CD4-positive, alpha-beta T cell treated with Interferon gamma for 1 hour (primary cell): ENCODE results near the gene AIG1.

Source experiments
- DNase-seq: peaks from one replicate; pipeline ENCODE4 v3.0.0-alpha.2; 2020

AIG1 gene

GRCh38 chr6:143169440-143169839 is 108.8 kb downstream of the AIG1 start:
- DNase-seq = no peak

DNA sequence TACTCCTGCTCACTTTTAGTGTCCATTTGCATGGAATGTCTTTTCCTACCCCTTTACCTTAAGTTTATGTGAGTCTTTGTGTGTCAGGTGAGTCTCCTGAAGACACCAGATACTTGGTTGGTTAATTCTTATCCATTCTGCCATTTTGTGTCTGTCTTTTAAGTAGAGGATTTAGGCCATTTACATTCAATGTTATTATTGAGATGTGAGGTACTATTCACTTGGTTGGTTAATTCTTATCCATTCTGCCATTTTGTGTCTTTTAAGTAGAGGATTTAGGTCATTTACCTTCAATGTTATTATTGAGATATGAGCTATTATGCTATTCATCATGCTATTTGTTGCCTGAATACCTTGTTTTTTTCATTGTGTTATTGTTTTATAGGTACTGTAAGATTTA is 113.8 kb downstream of the AIG1 start:
- DNase-seq = no peak

DNA sequence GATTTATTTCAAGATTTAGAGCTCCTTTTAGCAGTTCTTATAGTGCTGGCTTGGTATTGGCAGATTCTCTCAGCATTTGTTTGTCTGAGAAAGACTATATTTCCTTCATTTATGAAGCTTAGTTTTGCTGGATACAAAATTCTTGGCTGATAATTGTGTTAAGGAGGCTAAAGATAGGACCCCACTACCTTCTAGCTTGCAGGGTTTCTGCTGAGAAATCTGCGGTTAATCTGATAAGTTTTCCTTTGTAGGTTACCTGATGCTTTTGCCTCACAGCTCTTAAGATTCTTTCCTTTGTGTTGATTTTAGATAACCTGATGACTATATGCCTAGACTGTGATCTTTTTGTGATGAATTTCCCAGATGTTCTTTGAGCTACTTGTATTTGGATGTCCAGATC is 114.3 kb downstream of the AIG1 start:
- DNase-seq = no peak

DNA sequence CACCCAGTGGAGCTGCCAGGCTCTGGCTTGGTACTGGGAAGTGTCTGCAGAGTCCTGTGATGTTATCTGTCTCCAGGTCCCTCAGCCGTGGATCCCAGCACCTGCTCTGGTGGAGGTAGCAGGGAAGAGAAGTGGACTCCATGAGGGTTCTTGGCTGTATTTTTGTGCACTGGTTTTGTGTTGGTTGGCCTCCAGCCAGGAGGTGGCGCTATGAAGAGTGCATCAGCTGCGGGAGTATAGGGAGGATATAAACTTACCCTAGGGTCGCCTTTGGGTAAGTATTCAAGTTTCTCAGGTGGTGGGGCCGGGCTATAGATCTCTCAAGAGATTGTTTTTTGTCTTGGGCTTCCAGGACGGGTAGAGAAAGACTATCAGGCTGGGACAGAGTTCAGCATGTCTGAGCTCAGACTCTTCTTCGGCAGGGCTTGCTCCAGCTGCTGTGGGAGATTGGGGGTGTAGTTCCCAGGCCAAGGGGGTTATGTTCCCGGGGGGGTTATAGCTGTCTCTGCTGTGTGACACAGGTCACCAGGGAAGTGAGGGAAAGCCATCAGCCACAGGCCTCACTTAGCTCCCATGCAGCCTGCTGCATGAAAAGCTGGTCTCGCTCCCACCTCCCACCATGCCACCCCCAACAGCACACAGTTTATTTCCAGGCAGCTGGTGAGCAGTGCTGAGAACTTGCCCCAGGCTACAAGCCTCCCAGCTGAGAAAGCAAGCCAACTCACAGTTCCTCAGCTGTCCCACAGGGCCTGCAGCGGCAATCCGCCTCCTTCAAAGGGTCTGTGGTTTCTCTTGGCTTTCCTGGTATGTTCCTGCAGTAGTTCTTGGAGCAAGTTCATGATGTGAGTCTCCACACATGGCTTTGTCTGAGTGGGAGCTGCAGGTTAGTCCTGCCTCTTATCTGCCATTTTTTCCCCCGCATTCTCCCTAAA is 115.7 kb downstream of the AIG1 start:
- no peak for DNase-seq

- no peak for DNase-seq
Measured at GRCh38 chr6:143177706-143178105, 117.0 kb downstream of the AIG1 start.

- no peak for DNase-seq
Measured at GRCh38 chr6:143179096-143179495, 118.4 kb downstream of the AIG1 start.

DNA sequence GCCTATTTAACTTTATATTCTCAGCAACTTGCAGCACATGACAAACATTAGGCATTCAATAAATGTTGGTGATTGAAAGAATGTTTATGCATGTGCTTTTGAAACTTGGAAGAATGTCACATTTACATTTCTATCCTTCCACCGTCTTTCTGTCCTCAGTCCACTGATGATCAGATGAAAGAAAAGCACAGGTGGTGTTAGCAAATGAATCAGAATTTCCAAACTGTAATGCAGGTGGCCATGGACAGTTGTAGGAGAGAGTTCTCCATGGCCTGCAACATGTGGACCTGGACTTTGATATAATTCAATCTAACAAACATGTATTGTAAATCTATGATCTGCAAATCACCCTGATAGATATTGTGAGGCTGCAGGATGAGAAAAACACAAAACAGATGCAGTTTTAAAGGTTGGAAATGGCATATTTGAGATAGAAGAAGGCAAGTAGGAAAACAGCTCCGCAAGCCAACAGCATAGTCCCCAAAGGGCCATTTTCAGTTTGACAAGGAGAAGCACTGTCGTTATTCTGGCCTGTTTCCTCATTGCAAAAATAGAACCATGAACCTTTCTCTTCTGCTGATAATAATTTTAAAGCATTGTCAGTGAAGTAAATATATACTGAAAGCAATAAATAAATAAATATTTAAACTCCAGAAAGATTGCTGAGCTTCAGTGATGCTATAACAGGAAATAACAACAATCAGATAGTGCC is 119.4 kb downstream of the AIG1 start:
- no peak for DNase-seq

GRCh38 chr6:143180826-143181225 is 120.1 kb downstream of the AIG1 start:
- no peak for DNase-seq

DNA sequence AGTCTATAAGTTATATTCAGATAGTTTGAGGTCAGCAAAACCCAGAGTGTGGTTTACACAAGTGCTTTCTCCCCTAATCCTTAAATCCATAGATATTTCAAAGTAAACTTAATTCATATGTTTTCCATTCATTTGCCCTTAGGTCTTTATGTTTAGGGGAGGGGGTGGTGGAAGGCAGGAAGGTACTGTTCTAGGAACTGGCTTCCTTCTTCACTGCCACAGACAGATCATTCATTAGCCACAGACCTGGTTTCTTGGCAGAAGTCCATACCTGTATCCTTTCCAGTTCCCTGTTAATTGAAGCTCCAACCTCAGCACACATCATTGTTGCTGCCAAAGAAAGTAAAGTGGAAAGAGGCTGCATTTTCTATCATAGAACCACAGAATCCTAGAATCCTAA is 123.0 kb downstream of the AIG1 start:
- no peak for DNase-seq

- no peak for DNase-seq
Measured at GRCh38 chr6:143185288-143185687, 124.6 kb downstream of the AIG1 start.

DNA sequence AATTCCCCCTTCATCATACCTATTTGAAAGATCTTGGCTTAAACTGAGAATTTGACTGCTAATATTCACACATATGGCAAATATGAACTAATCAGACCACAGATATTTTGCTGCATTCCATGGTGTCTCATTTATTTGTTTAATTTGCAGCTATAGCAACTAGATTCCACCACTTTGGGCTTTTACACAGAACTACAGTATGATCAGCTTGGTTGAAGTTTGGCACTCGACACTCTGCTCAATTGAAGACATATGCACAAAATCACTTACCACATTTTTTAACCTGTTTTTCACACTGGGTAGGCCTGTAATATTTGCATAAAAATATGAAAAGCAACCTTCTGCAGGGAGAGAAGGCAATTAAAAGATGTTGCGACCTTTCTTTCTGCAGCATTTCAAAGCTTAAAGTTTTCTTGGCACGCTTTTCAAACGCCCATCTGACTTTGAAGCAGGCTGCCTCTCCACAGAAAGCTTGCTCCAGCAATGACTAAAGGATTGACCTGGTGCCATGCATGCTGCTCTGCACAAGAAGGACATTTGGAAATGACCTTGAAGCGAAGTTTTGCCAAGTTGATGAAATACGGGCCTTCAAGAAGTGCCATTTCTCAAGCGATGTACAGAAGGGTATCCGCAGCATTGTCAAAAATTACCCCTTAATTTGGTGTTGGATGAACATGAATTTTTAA is 126.7 kb downstream of the AIG1 start:
- no peak for DNase-seq

DNA sequence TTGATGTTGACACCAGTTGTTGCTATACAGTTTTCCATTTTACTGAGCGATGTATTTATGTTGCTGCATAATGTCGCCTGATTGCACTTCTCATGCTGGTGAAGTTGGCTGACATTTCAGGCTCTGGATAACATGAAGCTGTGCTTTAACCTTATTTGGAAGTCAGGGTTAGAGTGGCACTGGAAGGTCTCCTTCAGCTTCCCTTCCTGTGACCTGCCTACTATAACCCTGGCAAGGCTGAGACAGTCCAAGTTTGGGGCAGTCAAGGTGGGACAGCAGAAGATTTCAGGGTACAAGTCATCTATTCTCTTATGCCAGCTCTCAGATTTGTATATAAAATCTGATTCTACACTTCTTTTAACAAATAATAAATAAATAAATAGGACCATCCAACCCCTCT is 127.6 kb downstream of the AIG1 start:
- DNase-seq = no peak

DNA sequence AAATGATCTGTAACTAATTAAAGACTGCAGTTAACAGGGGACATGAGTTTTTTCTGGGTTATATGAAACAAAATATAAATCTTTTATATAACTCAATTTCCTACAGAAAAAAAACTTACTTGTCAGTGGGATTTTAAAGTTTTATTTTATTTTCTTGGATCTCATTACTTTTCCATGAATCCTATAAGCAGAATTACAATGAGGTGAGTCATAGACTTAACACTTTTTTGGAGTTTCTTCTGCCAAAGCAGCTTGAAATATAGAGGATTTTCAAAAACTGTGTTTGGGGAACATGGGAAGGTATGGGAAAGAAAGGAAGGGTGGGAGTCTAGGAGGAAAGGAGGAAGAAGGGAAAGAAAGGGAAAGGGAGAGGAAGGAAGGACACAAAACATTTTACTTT is 130.7 kb downstream of the AIG1 start:
- DNase-seq = no peak

DNA sequence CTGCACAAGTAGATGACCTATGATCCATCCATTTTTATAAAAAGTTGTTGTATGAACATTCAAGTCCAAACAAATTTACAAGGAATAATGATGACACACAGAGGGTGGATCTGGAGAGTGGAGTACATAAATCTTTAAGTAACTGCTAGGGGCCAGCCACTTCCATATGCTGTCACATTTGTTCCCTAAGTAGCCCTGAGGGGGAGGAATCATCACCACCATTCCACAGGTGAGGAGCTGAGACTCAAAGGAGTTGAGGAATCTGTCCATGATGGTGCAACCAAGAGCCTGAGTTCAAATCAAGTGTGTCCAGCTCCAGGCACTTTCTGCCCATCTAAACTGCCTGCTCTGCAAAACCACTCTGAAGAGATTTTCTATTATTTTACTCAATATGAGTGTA is 132.1 kb downstream of the AIG1 start:
- no peak for DNase-seq

DNA sequence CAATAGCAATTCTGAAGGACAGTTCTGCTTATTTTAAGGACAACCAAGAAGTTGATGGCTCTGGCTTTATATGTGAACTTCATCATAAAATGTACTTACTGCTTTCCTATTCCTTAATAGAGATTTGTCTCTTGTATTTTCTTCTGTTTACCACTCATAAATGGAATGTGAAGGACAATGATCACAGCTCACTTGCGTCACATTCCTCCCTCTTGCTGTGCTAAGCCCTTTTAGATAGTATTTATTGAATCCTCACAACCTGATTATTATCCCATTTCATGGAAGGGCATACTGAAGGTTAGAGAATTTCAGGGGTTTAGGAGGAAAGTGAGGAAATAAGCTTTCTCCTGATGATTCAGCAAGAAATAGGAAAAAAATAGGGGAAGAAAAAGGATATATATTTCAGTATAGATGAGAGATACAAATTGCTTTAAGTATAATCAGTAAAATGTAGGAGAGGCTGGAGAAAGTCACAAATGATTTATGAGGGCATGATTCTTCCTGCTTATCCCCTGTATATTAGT is 132.9 kb downstream of the AIG1 start:
- DNase-seq = no peak

DNA sequence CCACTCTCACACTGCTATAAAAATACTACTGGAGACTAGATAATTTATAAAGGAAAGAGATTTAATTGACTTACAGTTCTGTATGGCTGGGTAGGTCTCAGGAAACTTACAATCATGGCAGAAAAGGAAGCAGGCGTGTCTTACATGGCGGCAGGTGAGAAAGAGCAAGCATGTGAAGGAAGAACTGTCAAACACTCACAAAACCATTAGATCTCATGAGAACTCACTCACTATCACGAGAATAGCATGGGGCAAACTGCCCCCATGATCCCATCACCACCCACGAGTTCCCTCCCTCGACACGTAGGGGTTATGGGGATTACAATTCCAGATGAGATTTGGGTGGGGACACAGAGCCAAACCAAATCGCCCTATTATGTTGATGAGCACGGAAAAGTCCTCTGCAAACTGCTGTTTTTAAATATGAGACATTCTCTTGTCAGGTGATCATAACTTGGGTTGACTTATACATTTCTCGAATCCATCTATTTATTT is 133.5 kb downstream of the AIG1 start:
- no peak for DNase-seq

GRCh38 chr6:143195349-143195845 is 134.7 kb downstream of the AIG1 start:
- no peak for DNase-seq

GRCh38 chr6:143196525-143197225 is 136.0 kb downstream of the AIG1 start:
- DNase-seq = no peak

- DNase-seq = no peak
Measured at GRCh38 chr6:143197377-143197776, 136.7 kb downstream of the AIG1 start.

GRCh38 chr6:143198312-143198711 is 137.6 kb downstream of the AIG1 start:
- no peak for DNase-seq

DNA sequence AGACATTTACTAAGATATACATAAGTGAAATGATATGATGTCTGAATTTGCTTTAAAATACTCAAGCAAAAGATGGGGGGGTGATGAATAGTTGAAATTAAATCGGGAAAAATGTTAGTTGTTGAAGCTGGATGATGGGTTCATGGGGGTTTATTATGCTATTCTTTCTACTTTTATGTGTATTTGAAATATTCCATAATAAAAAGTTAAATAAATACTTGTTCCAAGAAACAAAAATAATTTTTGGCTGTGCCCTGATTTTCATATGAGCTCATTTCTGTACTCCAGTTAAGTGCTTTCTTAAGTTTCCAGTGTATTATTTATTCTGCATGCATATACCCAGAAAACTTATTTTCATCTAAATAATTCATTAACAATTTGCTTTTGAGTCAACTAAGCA is 138.6 kb downstream of the AIG1 start:
- DNase-seq = no peak

DNA sequence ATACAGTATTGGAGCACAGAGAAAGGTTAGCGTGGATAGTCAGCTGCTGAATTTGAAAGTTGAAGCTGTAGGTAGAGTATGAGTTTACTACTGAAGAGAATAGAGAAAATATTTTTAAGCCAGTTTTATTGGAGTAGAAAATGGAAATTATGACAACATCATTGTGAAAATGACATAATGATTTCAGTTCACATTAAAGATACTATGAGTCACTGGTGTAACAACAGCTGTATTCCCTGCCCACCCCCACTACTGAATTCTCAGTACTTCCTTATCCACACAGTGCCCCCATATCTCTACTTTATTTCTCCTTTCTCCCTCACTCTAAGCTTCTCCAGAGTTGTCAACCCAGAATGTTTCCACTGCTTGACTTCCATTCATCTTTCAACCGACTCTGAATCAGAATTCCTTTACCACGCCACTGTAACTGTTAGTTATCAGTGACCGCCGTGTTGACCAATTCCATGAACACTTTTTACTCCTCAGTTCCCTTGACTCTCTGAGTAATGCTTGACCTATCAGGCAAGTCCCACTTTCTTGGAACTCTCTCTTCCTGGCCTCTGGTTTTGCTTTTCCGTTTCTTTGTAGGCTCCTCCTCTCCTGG is 139.6 kb downstream of the AIG1 start:
- DNase-seq = no peak
